GM20431 (cell line): Measurements from ENCODE around the gene SLC35F1.

Experiments
- in situ Hi-C: fragments of 300-500 bp; cut with MseI, MboI; formaldehyde crosslinking; loops from one replicate; pipeline ENCODE4 v1.15.0; 2020; ENCODE audit warnings: low sequenced_read_pairs; ENCODE audit not compliant: unreplicated experiment

SLC35F1 gene

GRCh38 chr6:118100717-118101116, 193.7 kb downstream of the SLC35F1 start:
- in situ Hi-C loops: no loop called here

GRCh38 chr6:118101220-118101619, 194.2 kb downstream of the SLC35F1 start:
- in situ Hi-C loops: no loop called here

- in situ Hi-C loops: no loop called here
Observed at GRCh38 chr6:118101831-118102345, 194.8 kb downstream of the SLC35F1 start.

- in situ Hi-C loops: no loop called here
Observed at GRCh38 chr6:118102401-118102800, 195.3 kb downstream of the SLC35F1 start.

GRCh38 chr6:118103381-118104146, 196.5 kb downstream of the SLC35F1 start:
- in situ Hi-C loops: no loop called here

GRCh38 chr6:118122161-118122725, 215.2 kb downstream of the SLC35F1 start:
- in situ Hi-C loops: no loop called here

GRCh38 chr6:118122801-118123200, 215.7 kb downstream of the SLC35F1 start:
- in situ Hi-C loops: no loop called here

GRCh38 chr6:118123503-118124037, 216.5 kb downstream of the SLC35F1 start:
- in situ Hi-C loops: no loop called here

GRCh38 chr6:118124851-118125250, 217.8 kb downstream of the SLC35F1 start:
- in situ Hi-C loops: no loop called here

- in situ Hi-C loops: no loop called here
Observed at GRCh38 chr6:118128755-118129154, 221.7 kb downstream of the SLC35F1 start.

GRCh38 chr6:118134206-118134605, 227.1 kb downstream of the SLC35F1 start:
- in situ Hi-C loops: no loop called here

- in situ Hi-C loops: no loop called here
Observed at GRCh38 chr6:118134736-118135135, 227.7 kb downstream of the SLC35F1 start.

GRCh38 chr6:118135371-118135770, 228.3 kb downstream of the SLC35F1 start:
- in situ Hi-C loops: no loop called here

GRCh38 chr6:118141211-118141610, 234.1 kb downstream of the SLC35F1 start:
- in situ Hi-C loops: no loop called here

- in situ Hi-C loops: no loop called here
Observed at GRCh38 chr6:118146584-118146983, 239.5 kb downstream of the SLC35F1 start.

- in situ Hi-C loops: no loop called here
Observed at GRCh38 chr6:118147511-118147910, 240.4 kb downstream of the SLC35F1 start.

GRCh38 chr6:118148561-118148960, 241.5 kb downstream of the SLC35F1 start:
- in situ Hi-C loops: no loop called here

- in situ Hi-C loops: no loop called here
Observed at GRCh38 chr6:118152524-118152923, 245.5 kb downstream of the SLC35F1 start.

- in situ Hi-C loops: no loop called here
Observed at GRCh38 chr6:118161343-118161742, 254.3 kb downstream of the SLC35F1 start.

- in situ Hi-C loops: no loop called here
Observed at GRCh38 chr6:118163542-118163941, 256.5 kb downstream of the SLC35F1 start.

GRCh38 chr6:118165500-118165899, 258.4 kb downstream of the SLC35F1 start:
- in situ Hi-C loops: no loop called here
